Type B pancreatic cell (in vitro differentiated cells): ENCODE results near the gene ZC2HC1C. TPM values are rescaled to one million over a fixed set of nuclear protein-coding genes. Genes with fewer than 3 reads are reported as not detected.
A peak's percentile ranks its signal among the peaks of the same experiment; 100 is the strongest.

Source experiments
- DNase-seq: peaks from one replicate; pipeline ENCODE4 v3.0.0; 2021; ENCODE audit warnings: mixed read lengths; ENCODE audit not compliant: unreplicated experiment; ENCODE audit errors: extremely low spot score
- H3K27ac Mint-ChIP-seq: 2 replicates; pipeline ENCODE4 v1.8.0; 2021; ENCODE audit warnings: mild to moderate bottlenecking, mixed read lengths
- H3K27me3 Mint-ChIP-seq: 2 replicates; pipeline ENCODE4 v1.8.0; 2021; ENCODE audit warnings: mixed read lengths
- H3K36me3 Mint-ChIP-seq: 2 replicates; pipeline ENCODE4 v1.8.0; 2021; ENCODE audit warnings: mixed read lengths
- H3K4me1 Mint-ChIP-seq: one replicate; pipeline ENCODE4 v1.8.0; 2021; ENCODE audit warnings: mixed read lengths; ENCODE audit not compliant: unreplicated experiment
- H3K4me3 Mint-ChIP-seq: 2 replicates; pipeline ENCODE4 v1.8.0; 2021; ENCODE audit warnings: mild to moderate bottlenecking, mixed read lengths
- H3K9me3 Mint-ChIP-seq: 2 replicates; pipeline ENCODE4 v1.8.0; 2021; ENCODE audit warnings: mixed read lengths
- long read RNA-seq: library from polyadenylated mRNA; unstranded; transcript quantifications from one replicate; pipeline ENCODE4 v2.0.0, GENCODE V29; 2020
- total RNA-seq: library from RNA; stranded (reverse); gene quantifications from 2 replicates; pipeline ENCODE4 v1.2.1, GENCODE V29; 2021; ENCODE audit warnings: low replicate concordance
- TF ChIP-seq, protein P1 (sequence below): fragments of 200-600 bp; sonication (generic); conservative IDR thresholded peaks from 2 replicates; pipeline ENCODE4 v1.5.0; 2021; ENCODE audit warnings: antibody characterized with exemption, mild to moderate bottlenecking

The ZC2HC1C gene
- total RNA-seq = 3.7 and 4.7 TPM in 2 replicates
- long read RNA-seq, full-length matches to known transcripts = 18 of 21 reads
- long read RNA-seq, partial matches to known transcripts = 0 of 21 reads
- long read RNA-seq, other reads (novel, unspliced or antisense) = 3 of 21 reads

- no peaks in the 10 kb centered on the region for H3K9me3 Mint-ChIP-seq
- TF ChIP-seq, protein P1, sequence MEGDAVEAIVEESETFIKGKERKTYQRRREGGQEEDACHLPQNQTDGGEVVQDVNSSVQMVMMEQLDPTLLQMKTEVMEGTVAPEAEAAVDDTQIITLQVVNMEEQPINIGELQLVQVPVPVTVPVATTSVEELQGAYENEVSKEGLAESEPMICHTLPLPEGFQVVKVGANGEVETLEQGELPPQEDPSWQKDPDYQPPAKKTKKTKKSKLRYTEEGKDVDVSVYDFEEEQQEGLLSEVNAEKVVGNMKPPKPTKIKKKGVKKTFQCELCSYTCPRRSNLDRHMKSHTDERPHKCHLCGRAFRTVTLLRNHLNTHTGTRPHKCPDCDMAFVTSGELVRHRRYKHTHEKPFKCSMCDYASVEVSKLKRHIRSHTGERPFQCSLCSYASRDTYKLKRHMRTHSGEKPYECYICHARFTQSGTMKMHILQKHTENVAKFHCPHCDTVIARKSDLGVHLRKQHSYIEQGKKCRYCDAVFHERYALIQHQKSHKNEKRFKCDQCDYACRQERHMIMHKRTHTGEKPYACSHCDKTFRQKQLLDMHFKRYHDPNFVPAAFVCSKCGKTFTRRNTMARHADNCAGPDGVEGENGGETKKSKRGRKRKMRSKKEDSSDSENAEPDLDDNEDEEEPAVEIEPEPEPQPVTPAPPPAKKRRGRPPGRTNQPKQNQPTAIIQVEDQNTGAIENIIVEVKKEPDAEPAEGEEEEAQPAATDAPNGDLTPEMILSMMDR = no peak
- no peaks in the 10 kb centered on the region for H3K27me3 Mint-ChIP-seq
Measured at GRCh38 chr14:75069121-75069810, at the start of gene ZC2HC1C. ZC2HC1C (plus strand) TSS chr14:75069641; CDS start chr14:75070574, 933 bp downstream.

GRCh38 chr14:75022655-75023054 is 46.8 kb upstream of the ZC2HC1C start:
- Mint-ChIP-seq H3K36me3 (peaks cover 29% of the 10 kb centered on the region), H3K9me3 (no peaks in the 10 kb centered on the region)
- no peak for DNase-seq

More at GRCh38 chr14:75069121-75069810, at the start of gene ZC2HC1C:
- DNase-seq = peak; percentile 90
- no peaks in the 10 kb centered on the region for H3K36me3 Mint-ChIP-seq
- no peak within 1 kb of the TSS for H3K4me3 Mint-ChIP-seq
- peaks cover 10% of the 10 kb centered on the region for H3K4me1 Mint-ChIP-seq
- peak within 1 kb of the TSS; percentile 96 for H3K27ac Mint-ChIP-seq

GRCh38 chr14:75023108-75023507 is 46.3 kb upstream of the ZC2HC1C start:
- H3K4me1 Mint-ChIP-seq = peaks cover 7% of the 10 kb centered on the region
- no peaks in the 10 kb centered on the region for H3K27me3 Mint-ChIP-seq

More at GRCh38 chr14:75022655-75023054, 46.8 kb upstream of the ZC2HC1C start:
- H3K27ac Mint-ChIP-seq = no peak overlapping the region
- H3K4me1 Mint-ChIP-seq = peaks cover 7% of the 10 kb centered on the region
- H3K4me3 Mint-ChIP-seq = no peak overlapping the region
- TF ChIP-seq, protein P1 = peak; percentile 70
- no peaks in the 10 kb centered on the region for H3K27me3 Mint-ChIP-seq

GRCh38 chr14:75025082-75025481 is 44.4 kb upstream of the ZC2HC1C start:
- H3K4me3 Mint-ChIP-seq = no peak overlapping the region
- peaks cover 21% of the 10 kb centered on the region for H3K36me3 Mint-ChIP-seq
- DNase-seq = no peak
- H3K27me3 Mint-ChIP-seq = no peaks in the 10 kb centered on the region
- TF ChIP-seq, protein P1 = no peak
- H3K27ac Mint-ChIP-seq = no peak overlapping the region
- no peaks in the 10 kb centered on the region for H3K9me3 Mint-ChIP-seq
- H3K4me1 Mint-ChIP-seq = no peaks in the 10 kb centered on the region

More at GRCh38 chr14:75023108-75023507, 46.3 kb upstream of the ZC2HC1C start:
- Mint-ChIP-seq H3K9me3 (no peaks in the 10 kb centered on the region), H3K27ac (no peak overlapping the region), H3K4me3 (no peak overlapping the region), H3K36me3 (peaks cover 29% of the 10 kb centered on the region)
- DNase-seq = no peak
- TF ChIP-seq, protein P1 = no peak

DNA sequence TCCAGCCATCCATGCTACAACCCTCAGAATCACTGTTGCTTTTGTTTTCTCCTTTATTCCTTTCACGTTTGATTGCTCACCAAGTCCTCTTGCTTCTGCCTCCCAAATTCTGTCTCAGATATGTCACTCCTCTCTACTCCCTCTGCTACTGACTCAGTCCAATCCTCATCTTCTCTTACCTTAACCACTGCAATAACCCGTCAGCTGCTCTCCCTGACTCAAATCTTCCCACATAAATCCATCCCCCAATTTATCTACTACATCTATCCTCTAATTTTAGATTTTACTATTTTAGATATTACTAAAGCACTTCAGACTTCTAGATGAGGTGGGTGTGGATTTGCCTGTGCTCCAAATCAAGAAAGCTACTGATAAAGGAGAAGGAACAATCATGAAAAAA is 43.6 kb upstream of the ZC2HC1C start:
- Mint-ChIP-seq H3K4me1 (no peaks in the 10 kb centered on the region), H3K27ac (no peak overlapping the region), H3K9me3 (no peaks in the 10 kb centered on the region), H3K27me3 (no peaks in the 10 kb centered on the region), H3K36me3 (peaks cover 21% of the 10 kb centered on the region), H3K4me3 (no peak overlapping the region)
- TF ChIP-seq, protein P1 = no peak
- DNase-seq = no peak
